NB4 (cell line): ENCODE measurements around the gene HDAC4.

Experiments used
- DNase-seq: peaks from one replicate; pipeline ENCODE4 v3.0.0; 2010; ENCODE audit warnings: low read depth
- H3K4me3 ChIP-seq: one replicate; pipeline ENCODE4 v1.5.1; 2011; ENCODE audit warnings: mild to moderate bottlenecking, low read depth, low read length, moderate library complexity
- CTCF ChIP-seq: IDR thresholded peaks from one replicate; pipeline ENCODE4 v1.5.1; 2012; ENCODE audit warnings: low read depth, low read length
- MAX ChIP-seq: IDR thresholded peaks from 2 replicates; pipeline ENCODE4 v1.6.1; 2011; ENCODE audit warnings: low read depth, low read length
- MYC ChIP-seq: IDR thresholded peaks from 2 replicates; pipeline ENCODE4 v1.6.1; 2011; ENCODE audit warnings: low read depth, low read length
- POLR2A ChIP-seq: IDR thresholded peaks from 2 replicates; pipeline ENCODE4 v1.6.1; 2011; ENCODE audit warnings: mild to moderate bottlenecking; ENCODE audit not compliant: insufficient read length; ENCODE audit errors: extremely low read depth

HDAC4 gene

GRCh38 chr2:239081046-239081445 is 319.8 kb downstream of the HDAC4 start:
- no peak for DNase-seq
- H3K4me3 ChIP-seq: no peak overlapping the region
- no peak for TF ChIP-seq MYC
- TF ChIP-seq CTCF: no peak
- TF ChIP-seq MAX: no peak
- no peak for TF ChIP-seq POLR2A

- H3K4me3 ChIP-seq: no peak overlapping the region
- DNase-seq: no peak
- TF ChIP-seq MAX (no peak), MYC (no peak), CTCF (no peak), POLR2A (no peak)
Observed at GRCh38 chr2:239079671-239080294, 321.0 kb downstream of the HDAC4 start.

- DNase-seq: no peak
- H3K4me3 ChIP-seq: no peak overlapping the region
- TF ChIP-seq MYC: no peak
- no peak for TF ChIP-seq CTCF
- no peak for TF ChIP-seq POLR2A
- TF ChIP-seq MAX: no peak
Observed at GRCh38 chr2:239078128-239078924, 322.5 kb downstream of the HDAC4 start.

GRCh38 chr2:239077260-239077659 is 323.6 kb downstream of the HDAC4 start:
- TF ChIP-seq CTCF: no peak
- no peak for TF ChIP-seq MAX
- TF ChIP-seq MYC: no peak
- TF ChIP-seq POLR2A: no peak
- no peak overlapping the region for H3K4me3 ChIP-seq
- DNase-seq: no peak

GRCh38 chr2:239075918-239076758 is 324.7 kb downstream of the HDAC4 start:
- TF ChIP-seq MAX (no peak), MYC (no peak), CTCF (no peak), POLR2A (no peak)
- DNase-seq: no peak

More at GRCh38 chr2:239075918-239076758, 324.7 kb downstream of the HDAC4 start:
- H3K4me3 ChIP-seq: no peak overlapping the region
